DND-41 (cell line): ENCODE data around the gene SSUH2.
"Not testable (repeated sequence)": the region's sequence is repeated elsewhere in the genome, so short reads cannot be mapped to it uniquely, and the experiment has no call there.

Experiments used
- EZH2 ChIP-seq: IDR thresholded peaks from 3 replicates; pipeline ENCODE4 v1.6.1; 2012; ENCODE audit warnings: borderline replicate concordance, low read depth, mild to moderate bottlenecking, moderate library complexity, low read length, inconsistent platforms; ENCODE audit not compliant: severe bottlenecking
- TF ChIP-seq, protein P1 (sequence below): IDR thresholded peaks from 2 replicates; pipeline ENCODE4 v1.5.1; 2012; ENCODE audit warnings: borderline replicate concordance, low read length, moderate library complexity, mild to moderate bottlenecking; ENCODE audit not compliant: poor library complexity, severe bottlenecking; ENCODE audit errors: extremely low read depth

DNA sequence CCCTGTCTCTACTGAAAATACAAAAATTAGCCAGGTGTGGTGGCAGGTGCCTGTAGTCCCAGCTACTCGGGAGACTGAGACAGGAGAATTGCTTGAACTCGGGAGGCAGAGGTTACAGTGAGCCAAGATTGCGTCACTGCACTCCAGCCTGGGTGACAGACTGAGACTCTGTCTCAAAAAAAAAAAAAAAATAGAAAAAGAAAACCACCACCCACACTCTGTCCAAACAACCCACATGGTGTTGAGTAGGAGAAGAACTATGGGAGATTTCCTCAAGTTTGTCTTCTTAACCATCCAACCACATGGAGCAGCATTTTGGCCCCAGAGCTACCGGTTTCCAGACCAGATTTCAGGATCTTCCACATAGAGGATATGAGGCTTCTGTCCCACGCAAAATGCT is 64.2 kb downstream of the SSUH2 start:
- TF ChIP-seq, protein P1, sequence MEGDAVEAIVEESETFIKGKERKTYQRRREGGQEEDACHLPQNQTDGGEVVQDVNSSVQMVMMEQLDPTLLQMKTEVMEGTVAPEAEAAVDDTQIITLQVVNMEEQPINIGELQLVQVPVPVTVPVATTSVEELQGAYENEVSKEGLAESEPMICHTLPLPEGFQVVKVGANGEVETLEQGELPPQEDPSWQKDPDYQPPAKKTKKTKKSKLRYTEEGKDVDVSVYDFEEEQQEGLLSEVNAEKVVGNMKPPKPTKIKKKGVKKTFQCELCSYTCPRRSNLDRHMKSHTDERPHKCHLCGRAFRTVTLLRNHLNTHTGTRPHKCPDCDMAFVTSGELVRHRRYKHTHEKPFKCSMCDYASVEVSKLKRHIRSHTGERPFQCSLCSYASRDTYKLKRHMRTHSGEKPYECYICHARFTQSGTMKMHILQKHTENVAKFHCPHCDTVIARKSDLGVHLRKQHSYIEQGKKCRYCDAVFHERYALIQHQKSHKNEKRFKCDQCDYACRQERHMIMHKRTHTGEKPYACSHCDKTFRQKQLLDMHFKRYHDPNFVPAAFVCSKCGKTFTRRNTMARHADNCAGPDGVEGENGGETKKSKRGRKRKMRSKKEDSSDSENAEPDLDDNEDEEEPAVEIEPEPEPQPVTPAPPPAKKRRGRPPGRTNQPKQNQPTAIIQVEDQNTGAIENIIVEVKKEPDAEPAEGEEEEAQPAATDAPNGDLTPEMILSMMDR, result not testable (repeated sequence)
- TF ChIP-seq EZH2, result not testable (repeated sequence)
